GM12865 (cell line): ENCODE results near the gene TNNI3K.

Experiments
- DNase-seq: peaks from one replicate; pipeline ENCODE4 v3.0.0; 2010; ENCODE audit warnings: low read depth
- H3K4me3 ChIP-seq: 2 replicates; pipeline ENCODE4 v1.5.1; 2011; ENCODE audit warnings: mild to moderate bottlenecking, low read depth, low read length, control low read depth
- TF ChIP-seq, protein P1 (sequence below): IDR thresholded peaks from 2 replicates; pipeline ENCODE4 v1.5.1; 2011; ENCODE audit warnings: low read length, control low read depth, low read depth, inconsistent platforms; ENCODE audit not compliant: insufficient read depth; ENCODE audit errors: missing control alignments

TNNI3K gene

DNA sequence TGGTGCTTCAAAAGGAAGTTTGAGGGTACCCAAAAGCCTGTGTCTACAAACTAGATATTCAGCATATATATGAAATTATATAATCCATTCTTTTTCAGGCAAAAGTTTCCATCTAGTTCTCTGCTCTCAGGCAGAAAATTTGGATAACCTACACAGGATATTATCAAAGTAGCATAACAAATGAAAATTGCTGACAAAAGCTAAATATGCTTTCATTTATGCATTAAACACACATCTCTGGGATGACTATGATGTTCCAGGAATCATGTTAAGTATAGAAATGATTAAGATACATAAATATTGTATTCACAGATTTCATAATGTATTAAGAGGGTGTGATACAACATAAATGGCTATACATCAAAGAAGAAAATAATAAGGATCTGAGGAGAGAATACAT lies 184.4 kb downstream of the TNNI3K start:
- TF ChIP-seq, protein P1, sequence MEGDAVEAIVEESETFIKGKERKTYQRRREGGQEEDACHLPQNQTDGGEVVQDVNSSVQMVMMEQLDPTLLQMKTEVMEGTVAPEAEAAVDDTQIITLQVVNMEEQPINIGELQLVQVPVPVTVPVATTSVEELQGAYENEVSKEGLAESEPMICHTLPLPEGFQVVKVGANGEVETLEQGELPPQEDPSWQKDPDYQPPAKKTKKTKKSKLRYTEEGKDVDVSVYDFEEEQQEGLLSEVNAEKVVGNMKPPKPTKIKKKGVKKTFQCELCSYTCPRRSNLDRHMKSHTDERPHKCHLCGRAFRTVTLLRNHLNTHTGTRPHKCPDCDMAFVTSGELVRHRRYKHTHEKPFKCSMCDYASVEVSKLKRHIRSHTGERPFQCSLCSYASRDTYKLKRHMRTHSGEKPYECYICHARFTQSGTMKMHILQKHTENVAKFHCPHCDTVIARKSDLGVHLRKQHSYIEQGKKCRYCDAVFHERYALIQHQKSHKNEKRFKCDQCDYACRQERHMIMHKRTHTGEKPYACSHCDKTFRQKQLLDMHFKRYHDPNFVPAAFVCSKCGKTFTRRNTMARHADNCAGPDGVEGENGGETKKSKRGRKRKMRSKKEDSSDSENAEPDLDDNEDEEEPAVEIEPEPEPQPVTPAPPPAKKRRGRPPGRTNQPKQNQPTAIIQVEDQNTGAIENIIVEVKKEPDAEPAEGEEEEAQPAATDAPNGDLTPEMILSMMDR: no peak
- no peak overlapping the region for H3K4me3 ChIP-seq
- DNase-seq: no peak

DNA sequence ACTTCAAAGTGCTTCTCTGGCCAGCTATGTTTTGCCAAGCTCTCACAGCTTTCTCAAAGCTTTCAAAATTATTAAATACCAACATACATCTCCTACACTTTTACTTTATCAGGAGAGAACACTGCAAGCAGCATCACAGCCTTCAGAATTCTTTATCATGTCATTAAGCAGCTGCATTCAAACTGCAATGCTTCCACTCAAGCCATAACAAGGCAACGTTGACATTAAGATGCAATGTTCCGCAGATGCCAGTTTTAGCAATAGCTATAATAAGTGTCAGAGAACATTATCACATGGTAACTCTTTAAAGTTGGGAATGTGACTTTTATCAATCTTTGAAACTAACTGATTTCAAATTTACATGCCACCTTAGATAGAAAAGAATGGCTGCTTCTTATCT lies 185.3 kb downstream of the TNNI3K start:
- no peak for DNase-seq
- H3K4me3 ChIP-seq: no peak overlapping the region
- TF ChIP-seq, protein P1: no peak

DNA sequence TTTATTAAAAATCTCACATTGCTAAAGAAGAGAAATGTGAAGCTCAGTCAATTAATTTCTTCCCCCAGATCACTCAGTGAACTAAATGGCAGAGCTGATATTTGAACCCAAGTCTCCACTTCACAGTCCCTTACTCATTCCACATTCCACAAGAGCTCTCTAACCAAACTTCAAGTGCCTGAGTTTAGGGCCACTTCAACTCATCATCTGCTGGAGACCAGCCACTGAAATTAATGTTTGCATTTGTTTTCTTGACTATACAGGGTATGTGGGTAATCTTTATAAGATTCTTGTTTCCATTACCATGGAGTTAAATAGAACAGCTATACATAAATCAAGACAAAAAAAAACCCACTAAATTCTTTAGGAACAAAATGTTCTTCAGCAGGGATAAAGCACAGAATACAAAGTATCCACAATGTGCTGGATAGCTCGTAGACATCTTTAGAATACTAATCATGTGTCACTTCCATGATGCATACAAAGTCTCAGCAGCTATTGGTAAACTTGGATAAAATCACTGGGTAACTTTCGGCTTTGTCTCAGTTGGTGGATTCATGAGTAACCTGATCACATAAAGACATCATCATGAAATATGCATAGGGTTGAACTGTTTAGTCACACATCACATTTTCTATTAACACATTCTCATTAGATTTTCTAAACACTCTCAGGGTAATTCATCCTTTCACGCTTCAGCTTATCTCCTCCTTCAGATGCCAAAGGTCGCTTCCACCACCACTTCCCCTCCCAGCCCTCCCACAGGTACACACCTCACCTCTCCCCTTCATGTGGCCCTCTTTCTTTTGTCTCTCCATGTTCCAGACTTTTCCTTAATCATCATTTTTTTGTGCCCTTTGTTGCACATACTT lies 187.5 kb downstream of the TNNI3K start:
- no peak for DNase-seq
- no peak overlapping the region for H3K4me3 ChIP-seq
- TF ChIP-seq, protein P1: no peak

DNA sequence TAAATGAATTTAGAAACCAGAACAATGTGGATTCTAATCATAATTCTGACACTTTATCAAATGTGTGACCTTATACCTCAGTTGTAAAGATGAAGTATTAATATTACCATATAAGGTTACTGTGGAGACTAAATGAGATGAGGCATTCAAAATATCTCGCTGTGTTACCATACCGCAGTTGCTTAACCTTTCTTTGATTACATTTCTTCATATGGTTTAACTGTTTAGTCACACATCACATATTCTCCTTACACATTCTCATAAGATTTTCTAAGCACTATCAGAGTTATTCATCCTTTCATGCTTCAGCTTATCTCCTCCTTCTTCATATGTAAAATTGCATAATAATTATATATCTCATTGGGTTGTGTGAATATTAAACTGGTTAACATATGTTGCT lies 188.3 kb downstream of the TNNI3K start:
- TF ChIP-seq, protein P1: no peak
- no peak overlapping the region for H3K4me3 ChIP-seq
- no peak for DNase-seq

DNA sequence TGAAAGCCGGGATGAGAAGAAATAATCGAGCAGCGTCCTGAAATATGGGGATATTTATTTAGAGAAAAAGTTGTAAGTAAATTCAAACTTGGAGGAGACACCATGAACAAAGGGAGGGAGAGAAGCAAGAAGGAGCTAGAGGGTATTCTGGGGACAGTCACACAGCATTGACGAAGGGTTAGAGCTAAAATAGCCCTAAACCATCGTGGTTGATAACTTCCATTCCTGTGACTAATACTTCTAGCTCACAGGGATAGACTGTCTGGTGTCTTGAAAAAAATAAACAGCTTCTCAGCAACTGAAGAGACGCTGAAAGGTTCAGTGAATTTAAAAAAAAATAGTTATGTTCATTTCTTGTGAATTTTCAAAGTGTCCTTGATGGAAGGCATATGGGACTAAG lies 190.5 kb downstream of the TNNI3K start:
- no peak overlapping the region for H3K4me3 ChIP-seq
- DNase-seq: no peak
- TF ChIP-seq, protein P1: no peak

DNA sequence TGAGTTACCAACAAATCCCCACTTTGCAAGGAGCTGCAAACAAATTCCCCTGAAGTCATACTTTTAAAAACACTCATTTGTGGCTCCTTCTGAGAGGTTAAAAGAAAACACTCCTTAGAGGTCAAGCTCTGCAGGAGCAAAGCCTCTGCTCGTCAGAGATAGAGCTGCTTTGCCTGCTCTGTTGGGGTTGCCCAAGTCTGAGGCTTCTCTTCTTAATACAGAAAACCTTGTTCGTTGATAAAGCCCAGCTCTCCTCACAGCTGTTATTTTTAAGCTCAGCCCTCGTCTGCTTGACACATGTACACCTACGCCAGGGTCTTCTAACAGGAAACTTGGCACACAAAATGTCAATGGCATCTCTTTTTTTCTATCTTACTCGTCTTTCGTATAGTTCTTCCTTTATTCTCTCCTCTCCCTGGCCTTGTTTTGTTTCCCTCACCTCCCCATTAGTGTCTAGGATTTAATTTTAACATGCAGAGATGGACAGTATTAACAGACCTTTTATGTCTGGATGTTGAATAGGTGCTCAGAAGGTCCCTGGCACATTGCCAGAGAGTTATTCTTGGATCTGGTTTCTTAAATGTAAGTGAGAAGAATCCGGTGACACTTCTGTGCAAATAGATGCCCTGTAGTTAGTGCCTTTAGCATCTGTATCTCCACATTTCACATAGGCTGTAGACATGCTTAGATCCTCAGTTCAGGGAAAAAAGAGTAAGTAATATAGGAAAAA lies 191.2 kb downstream of the TNNI3K start:
- TF ChIP-seq, protein P1: no peak
- peak; percentile 5 for DNase-seq

More for the DNA sequence above, 191.2 kb downstream of the TNNI3K start:
- H3K4me3 ChIP-seq: no peak overlapping the region
